ENCODE data around the gene NACC1. TPM values are rescaled to one million over a fixed set of nuclear protein-coding genes. Genes with fewer than 3 reads are reported as not detected.

NACC1 gene
- total and polyA plus RNA-seq, 2 of the 8 experiments (the other 6 are each of a cell fraction or from before 2014, with no cell fraction given) = 234 to 301 TPM

- no peak overlapping the region for H2BK120ac ChIP-seq (replicated peaks; ENCODE audit: low read depth, low read length)
- no peak overlapping the region for H3K56ac ChIP-seq (replicated peaks; ENCODE audit: insufficient read length, low read depth, low read length)
- no peak overlapping the region for H3K14ac ChIP-seq (ENCODE audit: insufficient read length)
- ChIA-PET POLR2A (ENCODE audit: partially characterized antibody) (interaction anchor here (0.9 to 14.8 kb wide), 6 partner anchors 11 to 39 kb away, joined by 3 to 228 read pairs (median 6); partner anchors contain the start of genes IER2, NACC1, STX10 and TRMT1), CTCF (ENCODE audit: partially characterized antibody) (interaction anchor here (1.0 to 1.1 kb wide), 2 partner anchors 15 to 33 kb away, joined by 3 read pairs; partner anchors contain the start of genes IER2 and STX10)
- H3K79me1 ChIP-seq (ENCODE audit: low read depth, low read length) = peaks cover 30% of the 10 kb centered on the region
- no peak overlapping the region for H3K23ac ChIP-seq (ENCODE audit: insufficient read length)
- H2BK12ac ChIP-seq (ENCODE audit: low read depth, low read length) = no peak overlapping the region
- H3K27ac ChIP-seq (ENCODE audit: low read depth, low read length) = no peak overlapping the region
- H2BK5ac ChIP-seq (ENCODE audit: low read depth, low read length) = no peak overlapping the region
- 91% methylated on average over 3 of the region's 3 CpGs; no CpG with 5 or more reads in 1 of the 2 experiments for WGBS, 2 experiments (ENCODE audit: extremely low coverage in 1 of 2, insufficient coverage in 1 of 2, insufficient read length in 1 of 2, insufficient replicate concordance in 2 of 2, low coverage in 1 of 2, low lambda C conversion rate in 2 of 2, missing lambda C conversion rate in 1 of 2)
- no peak overlapping the region for H2BK15ac ChIP-seq (ENCODE audit: low read length)
- H3K4me2 ChIP-seq (ENCODE audit: insufficient read depth in 1 of 2, low read depth in 2 of 2, low read length in 2 of 2) = no peak overlapping the region
- no peak for FAIRE-seq
- no peak overlapping the region for H4K8ac ChIP-seq (ENCODE audit: extremely low read depth, insufficient read depth, low read length)
- DNase-seq (ENCODE audit: low read depth in 1 of 2, low spot score in 2 of 2) = no peak
- H4K20me1 ChIP-seq (replicated peaks in 1 of 2; ENCODE audit: control insufficient read depth in 1 of 2, insufficient read depth in 2 of 2, low read length in 2 of 2) = peaks cover 37 to 52% of the 10 kb centered on the region in 2 experiments
- H3K79me2 ChIP-seq (ENCODE audit: control insufficient read depth in 1 of 2, insufficient read depth in 2 of 2, low read length in 2 of 2) = peaks cover 7 to 52% of the 10 kb centered on the region in 2 experiments; a peak in 3 of 4 replicates
- no peak overlapping the region for H3K4ac ChIP-seq (replicated peaks; ENCODE audit: insufficient read length, low read depth, low read length)
- H3K18ac ChIP-seq (ENCODE audit: extremely low read depth, low read length) = no peak overlapping the region
- H3K9ac ChIP-seq (replicated peaks in 1 of 4; ENCODE audit: extremely low read depth in 1 of 4, low read depth in 3 of 4, low read length in 3 of 4) = no peak overlapping the region; a peak in 1 of 7 replicates
- H2BK20ac ChIP-seq (ENCODE audit: low read length) = no peak overlapping the region
- no peaks in the 10 kb centered on the region for H3K9me3 ChIP-seq (ENCODE audit: insufficient read depth in 2 of 2, low read depth in 1 of 2, low read length in 1 of 2)
- peaks cover 7 to 58% (median 36%) of the 10 kb centered on the region in 4 experiments for H3K36me3 ChIP-seq (ENCODE audit: control insufficient read depth in 2 of 4, insufficient read depth in 4 of 4, low read length in 3 of 4)
- H3K23me2 ChIP-seq (ENCODE audit: low read depth, low read length) = no peaks in the 10 kb centered on the region; the same call in 1 of the 2 replicates
- no peak overlapping the region for H2AFZ ChIP-seq (ENCODE audit: low read length)
- no peak overlapping the region for H2AK5ac ChIP-seq (ENCODE audit: low read depth, low read length)
- H3K27me3 ChIP-seq (replicated peaks in 1 of 4; ENCODE audit: control insufficient read depth in 3 of 4, extremely low read depth in 1 of 4, insufficient read depth in 3 of 4, low read length in 3 of 4) = no peaks in the 10 kb centered on the region
- H4K5ac ChIP-seq (ENCODE audit: insufficient read length, low read depth, low read length) = no peak overlapping the region
- no peak overlapping the region for H3K4me3 ChIP-seq (ENCODE audit: extremely low read depth in 1 of 4, insufficient read depth in 2 of 4, low read depth in 3 of 4, low read length in 4 of 4)
- peaks cover 0 to 8% (median 2%) of the 10 kb centered on the region in 4 experiments; a peak in 3 of 7 replicates for H3K4me1 ChIP-seq (replicated peaks in 1 of 4; ENCODE audit: control insufficient read depth in 3 of 4, insufficient read depth in 4 of 4, low read length in 3 of 4)
- no peak overlapping the region for H4K91ac ChIP-seq (replicated peaks; ENCODE audit: insufficient read length, low read length)
- TF ChIP-seq ATF2 (IDR thresholded peaks at IDR 0.05; ENCODE audit: low read length) = no peak
- TF ChIP-seq BCL11A (IDR thresholded peaks at IDR 0.05; ENCODE audit: low read depth in 2 of 2, low read length in 2 of 2) = no peak
These were observed 16.6 kb downstream of the NACC1 start for GRCh38 chr19:13134626-13135025.

Data from H1 (cell line).